ENCODE data around the gene NKX3-2. TPM values are rescaled to one million over a fixed set of nuclear protein-coding genes. Genes with fewer than 3 reads are reported as not detected.

Gene NKX3-2
- total RNA-seq, 2 experiments from 2014 or later: 0.57 to 0.63 TPM

- H3K4me2 ChIP-seq (ENCODE audit: low read length): no peak overlapping the region
- CTCF ChIA-PET (ENCODE audit: unreplicated experiment): no interaction called here
- no peaks in the 10 kb centered on the region for H3K4me1 ChIP-seq (ENCODE audit: insufficient read depth, low read length, poor library complexity, severe bottlenecking)
- H3K79me2 ChIP-seq (ENCODE audit: insufficient read depth, low read depth, low read length): no peaks in the 10 kb centered on the region
- no peak overlapping the region for H2AFZ ChIP-seq (ENCODE audit: low read length)
- intact Hi-C loops (cut with micrococcal nuclease; ENCODE audit: unreplicated experiment): no loop called here
- no peak overlapping the region for H3K27ac ChIP-seq (ENCODE audit: low read depth, low read length, poor library complexity, severe bottlenecking)
- H3K36me3 ChIP-seq (ENCODE audit: insufficient read depth, low read length): peaks cover 69% of the 10 kb centered on the region
- BruUV-seq (replicated peaks): no TSS peak
- POLR2A ChIA-PET: no interaction called here
- no peaks in the 10 kb centered on the region for H3K9me3 ChIP-seq (ENCODE audit: low read length)
- no peak for TF ChIP-seq CTCF (conservative IDR thresholded peaks at IDR 0.05; ENCODE audit: low read length)
- H3K4me3 ChIP-seq (ENCODE audit: low read depth, low read length, poor library complexity, severe bottlenecking): no peak overlapping the region
- H4K20me1 ChIP-seq (ENCODE audit: insufficient read depth, low read length): no peaks in the 10 kb centered on the region
- H3K9me2 ChIP-seq (ENCODE audit: insufficient read depth, low read length): no peaks in the 10 kb centered on the region
- no peak for DNase-seq (ENCODE audit: low spot score)
Measured at GRCh38 chr4:13570916-13571315, 26.6 kb upstream of the NKX3-2 start.

GRCh38 chr4:13567125-13567524 is 22.8 kb upstream of the NKX3-2 start:
- intact Hi-C loops (cut with micrococcal nuclease; ENCODE audit: unreplicated experiment): no loop called here
- Histone ChIP-seq H3K4me1 (ENCODE audit: insufficient read depth, low read length, poor library complexity, severe bottlenecking) (no peaks in the 10 kb centered on the region), H3K4me2 (ENCODE audit: low read length) (no peak overlapping the region), H2AFZ (ENCODE audit: low read length) (no peak overlapping the region), H3K9me2 (ENCODE audit: insufficient read depth, low read length) (no peaks in the 10 kb centered on the region), H4K20me1 (ENCODE audit: insufficient read depth, low read length) (no peaks in the 10 kb centered on the region), H3K4me3 (ENCODE audit: low read depth, low read length, poor library complexity, severe bottlenecking) (no peak overlapping the region), H3K27ac (ENCODE audit: low read depth, low read length, poor library complexity, severe bottlenecking) (no peak overlapping the region), H3K9me3 (ENCODE audit: low read length) (no peaks in the 10 kb centered on the region), H3K36me3 (ENCODE audit: insufficient read depth, low read length) (peaks cover 46% of the 10 kb centered on the region), H3K79me2 (ENCODE audit: insufficient read depth, low read depth, low read length) (no peaks in the 10 kb centered on the region)
- ChIA-PET CTCF (ENCODE audit: unreplicated experiment) (no interaction called here), POLR2A (no interaction called here)
- TF ChIP-seq EZH2phosphoT487 (IDR thresholded peaks at IDR 0.05; ENCODE audit: borderline replicate concordance, low read depth, low read length): no peak
- TF ChIP-seq CTCF (conservative IDR thresholded peaks at IDR 0.05; ENCODE audit: low read length): no peak
- BruUV-seq (replicated peaks): no TSS peak
- DNase-seq (ENCODE audit: low spot score): no peak

GRCh38 chr4:13562876-13563275 is 18.6 kb upstream of the NKX3-2 start:
- CTCF ChIA-PET (ENCODE audit: unreplicated experiment): no interaction called here
- POLR2A ChIA-PET: interaction anchor here (0.7 to 0.9 kb wide), 2 partner anchors 11 to 393 kb away, joined by 3 to 5 read pairs; no protein-coding TSS in a partner anchor

More at GRCh38 chr4:13562876-13563275, 18.6 kb upstream of the NKX3-2 start:
- H3K4me1 ChIP-seq (ENCODE audit: insufficient read depth, low read length, poor library complexity, severe bottlenecking): no peaks in the 10 kb centered on the region
- H3K9me3 ChIP-seq (ENCODE audit: low read length): no peaks in the 10 kb centered on the region
- TF ChIP-seq EZH2phosphoT487 (IDR thresholded peaks at IDR 0.05; ENCODE audit: borderline replicate concordance, low read depth, low read length) (no peak), CTCF (conservative IDR thresholded peaks at IDR 0.05; ENCODE audit: low read length) (no peak)
- intact Hi-C loops (cut with micrococcal nuclease; ENCODE audit: unreplicated experiment): no loop called here
- H3K36me3 ChIP-seq (ENCODE audit: insufficient read depth, low read length): peaks cover 8% of the 10 kb centered on the region
- no peak overlapping the region for H3K27ac ChIP-seq (ENCODE audit: low read depth, low read length, poor library complexity, severe bottlenecking)
- H3K4me2 ChIP-seq (ENCODE audit: low read length): no peak overlapping the region
- no TSS peak for BruUV-seq (replicated peaks)
- H4K20me1 ChIP-seq (ENCODE audit: insufficient read depth, low read length): no peaks in the 10 kb centered on the region
- H3K79me2 ChIP-seq (ENCODE audit: insufficient read depth, low read depth, low read length): no peaks in the 10 kb centered on the region
- no peak overlapping the region for H3K4me3 ChIP-seq (ENCODE audit: low read depth, low read length, poor library complexity, severe bottlenecking)
- no peak overlapping the region for H2AFZ ChIP-seq (ENCODE audit: low read length)
- no peaks in the 10 kb centered on the region for H3K9me2 ChIP-seq (ENCODE audit: insufficient read depth, low read length)
- DNase-seq (ENCODE audit: low spot score): no peak
